Tibial artery (tissue), 4 donors: Measurements from ENCODE around the gene GATD1.

Experiments used
- DNase-seq, 2 donors: peaks; one replicate each; pipeline ENCODE4 v3.0.0-alpha.2; 2019
- H3K27ac ChIP-seq, 2 donors: fragments of 200-600 bp; sonication (generic) in 1 of 2; 1 replicate in 1 of 2; 2 replicates in 1 of 2; pipeline ENCODE4 v1.5.1; 2018 to 2019; ENCODE audit warnings: mild to moderate bottlenecking in 1 of 2
- H3K27me3 ChIP-seq, 2 donors: fragments of 200-600 bp; sonication (generic) in 1 of 2; one replicate each; pipeline versions ENCODE4 v1.5.1 to v1.6.0; 2016 to 2019
- H3K36me3 ChIP-seq, 3 donors: fragments of 200-600 bp; sonication (generic) in 2 of 3; one replicate each; pipeline ENCODE4 v1.5.1; 2016 to 2019; ENCODE audit warnings: mild to moderate bottlenecking in 2 of 3
- H3K4me1 ChIP-seq, 4 donors: fragments of 200-600 bp; sonication (generic) in 2 of 4; 1 replicate in 3 of 4; 2 replicates in 1 of 4; pipeline ENCODE4 v1.5.1; 2016 to 2019
- H3K4me3 ChIP-seq, 2 donors: fragments of 200-600 bp; sonication (generic) in 1 of 2; 1 replicate in 1 of 2; 2 replicates in 1 of 2; pipeline ENCODE4 v1.5.1; 2018 to 2019; ENCODE audit warnings: mild to moderate bottlenecking in 2 of 2
- H3K9me3 ChIP-seq, 3 donors: fragments of 200-600 bp; sonication (generic) in 1 of 3; one replicate each; pipeline ENCODE4 v1.5.1; 2016 to 2019
- intact Hi-C: fragments of 100-400 bp; cut with DNase I; formaldehyde crosslinking; loops from one replicate; pipeline ENCODE4 v1.15.0; 2023; ENCODE audit warnings: low total_unique reads
- TF ChIP-seq, protein P1 (sequence below), 2 experiments: fragments of 200-600 bp in 1 of 2; fragments of 450-650 bp in 1 of 2; IDR thresholded peaks; one replicate each; pipeline ENCODE4 v1.5.1; 2017 to 2019; ENCODE audit warnings: antibody characterized with exemption in 2 of 2, mild to moderate bottlenecking in 1 of 2, moderate library complexity in 1 of 2

The GATD1 gene, protein sequence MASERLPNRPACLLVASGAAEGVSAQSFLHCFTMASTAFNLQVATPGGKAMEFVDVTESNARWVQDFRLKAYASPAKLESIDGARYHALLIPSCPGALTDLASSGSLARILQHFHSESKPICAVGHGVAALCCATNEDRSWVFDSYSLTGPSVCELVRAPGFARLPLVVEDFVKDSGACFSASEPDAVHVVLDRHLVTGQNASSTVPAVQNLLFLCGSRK

DNA sequence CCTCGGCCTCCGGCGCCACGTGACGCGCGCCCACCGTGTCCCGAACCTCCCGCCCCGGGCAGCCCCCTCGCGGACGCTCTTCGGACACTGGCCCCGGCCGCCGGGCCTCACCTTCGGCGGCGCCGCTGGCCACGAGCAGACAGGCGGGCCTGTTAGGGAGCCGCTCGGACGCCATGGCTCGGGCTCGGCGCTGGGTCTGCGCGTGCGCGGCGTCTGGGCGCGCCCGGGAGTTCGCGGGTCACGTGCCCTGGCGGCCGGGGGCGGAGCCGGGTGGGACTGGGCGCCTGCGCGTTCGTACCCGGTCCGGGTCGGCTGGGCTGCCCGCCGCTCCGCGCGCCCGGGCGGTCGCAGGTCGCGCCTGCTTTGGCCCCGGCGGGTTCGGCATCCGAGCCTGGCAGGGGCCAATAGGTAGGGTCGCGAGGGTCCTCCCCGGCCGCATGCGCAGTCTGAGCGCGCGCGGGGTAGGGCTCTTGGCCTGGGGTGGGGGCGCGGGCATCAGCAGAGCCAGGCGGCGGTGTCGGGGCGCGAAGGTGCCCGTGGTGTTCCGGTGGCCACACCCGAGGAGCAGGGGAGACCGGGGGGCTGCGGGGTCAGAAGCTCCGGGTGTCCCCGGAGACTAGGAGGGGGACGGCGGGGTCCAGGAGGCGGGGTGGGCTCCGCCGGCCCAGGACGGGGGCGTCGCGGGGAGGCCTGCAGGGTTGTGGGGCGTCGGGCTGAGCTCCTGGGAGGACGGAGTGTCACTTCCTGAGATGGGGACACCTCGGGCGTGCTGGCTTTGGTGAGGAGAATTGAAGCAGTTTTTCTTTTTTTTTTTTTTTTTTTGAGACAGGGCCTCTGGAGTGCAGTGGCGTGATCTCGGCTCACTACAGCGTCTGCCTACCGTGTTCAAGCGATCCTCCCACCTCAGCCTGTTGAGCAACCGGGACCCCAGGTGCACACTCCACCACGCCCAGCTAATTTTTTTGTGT is at the start of gene GATD1:
TSS of gene GATD1 (minus strand) at position 200 of the 968 bp plus-strand sequence. CDS start at position 175, 25 bp downstream.
- H3K4me3 ChIP-seq: peak within 1 kb of the TSS; percentile 83 to 89
- no peaks in the 10 kb centered on the region for H3K9me3 ChIP-seq
- peaks cover 0 to 29% (median 4%) of the 10 kb centered on the region in 3 donors for H3K36me3 ChIP-seq
- TF ChIP-seq, protein P1, sequence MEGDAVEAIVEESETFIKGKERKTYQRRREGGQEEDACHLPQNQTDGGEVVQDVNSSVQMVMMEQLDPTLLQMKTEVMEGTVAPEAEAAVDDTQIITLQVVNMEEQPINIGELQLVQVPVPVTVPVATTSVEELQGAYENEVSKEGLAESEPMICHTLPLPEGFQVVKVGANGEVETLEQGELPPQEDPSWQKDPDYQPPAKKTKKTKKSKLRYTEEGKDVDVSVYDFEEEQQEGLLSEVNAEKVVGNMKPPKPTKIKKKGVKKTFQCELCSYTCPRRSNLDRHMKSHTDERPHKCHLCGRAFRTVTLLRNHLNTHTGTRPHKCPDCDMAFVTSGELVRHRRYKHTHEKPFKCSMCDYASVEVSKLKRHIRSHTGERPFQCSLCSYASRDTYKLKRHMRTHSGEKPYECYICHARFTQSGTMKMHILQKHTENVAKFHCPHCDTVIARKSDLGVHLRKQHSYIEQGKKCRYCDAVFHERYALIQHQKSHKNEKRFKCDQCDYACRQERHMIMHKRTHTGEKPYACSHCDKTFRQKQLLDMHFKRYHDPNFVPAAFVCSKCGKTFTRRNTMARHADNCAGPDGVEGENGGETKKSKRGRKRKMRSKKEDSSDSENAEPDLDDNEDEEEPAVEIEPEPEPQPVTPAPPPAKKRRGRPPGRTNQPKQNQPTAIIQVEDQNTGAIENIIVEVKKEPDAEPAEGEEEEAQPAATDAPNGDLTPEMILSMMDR (IDR thresholded peaks at IDR 0.05): no peak
- H3K27me3 ChIP-seq: no peaks in the 10 kb centered on the region
- H3K4me1 ChIP-seq: peaks cover 0 to 46% (median 30%) of the 10 kb centered on the region in 4 donors
- intact Hi-C loops: no loop called here
- peak; percentile 85 to 94 for DNase-seq
- H3K27ac ChIP-seq: peak within 1 kb of the TSS; percentile 84 to 90

DNA sequence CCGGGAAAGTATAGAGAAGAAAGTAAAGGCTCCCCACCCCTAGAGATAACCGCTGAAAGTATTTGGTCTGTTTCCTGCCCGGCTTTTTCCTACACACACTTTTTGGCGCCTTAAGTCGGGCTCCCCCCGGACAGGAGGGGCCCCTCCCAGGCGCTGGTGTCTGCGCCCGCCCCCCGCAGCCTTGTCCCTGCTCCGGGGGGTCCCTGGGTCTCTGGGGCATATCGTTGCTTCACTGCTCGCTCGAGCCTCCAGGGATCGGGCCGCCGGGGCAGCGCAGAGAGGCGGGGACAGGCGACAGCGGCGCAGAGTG is 49.5 kb upstream of the GATD1 start:
- peaks cover 0 to 92% (median 52%) of the 10 kb centered on the region in 4 donors for H3K4me1 ChIP-seq

DNA sequence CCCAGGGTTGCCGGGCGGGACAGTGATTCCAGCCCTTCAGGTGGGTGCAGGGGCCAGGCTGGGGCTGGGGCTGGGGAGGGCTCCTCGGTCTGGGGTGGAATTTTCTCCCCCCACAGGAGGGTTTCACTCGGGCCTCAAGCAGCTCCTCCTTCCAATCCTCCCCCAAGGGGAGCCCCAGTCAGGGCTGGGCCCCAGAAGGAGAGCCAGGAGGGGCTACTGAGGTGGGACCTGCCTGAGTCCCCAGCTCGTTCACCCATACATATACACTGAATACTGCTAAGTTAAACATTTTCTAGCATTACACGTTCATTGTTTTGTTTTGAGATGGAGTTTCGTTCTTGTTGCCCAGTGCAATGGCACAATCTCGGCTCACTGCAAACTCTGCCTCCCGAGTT is 48.9 kb upstream of the GATD1 start:
- Histone ChIP-seq H3K4me1 (peaks cover 3 to 92% (median 55%) of the 10 kb centered on the region in 4 donors), H3K27me3 (peaks cover 0 to 71% of the 10 kb centered on the region in 2 donors), H3K4me3 (no peak overlapping the region), H3K36me3 (peaks cover 44 to 47% (median 46%) of the 10 kb centered on the region in 3 donors), H3K9me3 (no peaks in the 10 kb centered on the region), H3K27ac (no peak overlapping the region)
- intact Hi-C loops: no loop called here
- TF ChIP-seq, protein P1 (IDR thresholded peaks at IDR 0.05): no peak
- DNase-seq: no peak

More for the DNA sequence above, 49.5 kb upstream of the GATD1 start:
- Histone ChIP-seq H3K9me3 (no peaks in the 10 kb centered on the region), H3K36me3 (peaks cover 41 to 42% (median 42%) of the 10 kb centered on the region in 3 donors), H3K27ac (peak overlapping the region in 1 of 2 donors; percentile 38), H3K4me3 (peak overlapping the region; percentile 38 to 48), H3K27me3 (peaks cover 0 to 75% of the 10 kb centered on the region in 2 donors)
- intact Hi-C loops: no loop called here
- DNase-seq: no peak
- TF ChIP-seq, protein P1 (IDR thresholded peaks at IDR 0.05): no peak

DNA sequence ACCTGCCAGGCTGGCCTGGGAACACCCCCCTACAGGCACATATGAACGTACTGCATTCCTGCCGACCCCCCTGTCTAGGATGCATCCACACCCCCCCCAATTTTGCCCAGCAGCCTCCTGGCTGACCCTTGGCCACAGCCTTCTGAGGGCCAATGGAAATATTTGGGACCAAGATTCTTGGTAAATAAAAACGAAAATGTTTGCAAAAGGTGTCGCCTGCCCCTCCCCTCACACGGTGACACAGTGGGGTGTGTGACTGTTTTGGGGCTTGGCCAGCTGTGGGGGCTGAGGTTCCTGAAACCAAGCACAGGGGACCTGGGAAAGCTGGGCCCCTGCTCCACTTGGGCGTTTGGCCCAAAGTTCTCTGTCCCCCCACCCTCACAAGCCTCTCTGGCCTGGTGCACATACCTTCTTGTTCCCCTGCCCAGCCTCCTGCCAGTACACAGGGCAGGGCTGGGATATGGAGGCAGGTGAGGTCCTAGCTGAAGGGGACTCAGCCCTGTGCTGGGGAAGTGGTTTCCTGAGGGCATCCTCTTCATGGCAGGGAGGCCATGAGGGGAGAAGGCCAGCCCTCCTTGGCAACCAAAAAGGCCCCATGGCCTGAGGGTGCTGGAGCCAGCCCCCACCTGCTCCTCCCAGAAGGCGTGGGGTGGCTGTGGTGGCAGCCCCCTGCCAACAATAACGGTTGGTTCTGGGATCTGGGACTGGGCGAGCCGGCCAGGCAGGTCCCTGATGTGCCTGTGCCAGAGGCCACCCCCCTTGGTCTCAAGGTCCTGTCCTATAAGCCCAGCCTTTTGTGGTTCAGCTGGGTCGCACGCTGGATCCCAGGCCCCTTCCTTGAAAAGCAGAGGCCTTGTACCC is 48.3 kb upstream of the GATD1 start:
- DNase-seq: no peak
- Histone ChIP-seq H3K9me3 (no peaks in the 10 kb centered on the region), H3K4me1 (peaks cover 5 to 92% (median 55%) of the 10 kb centered on the region in 4 donors), H3K27ac (no peak overlapping the region), H3K4me3 (no peak overlapping the region), H3K27me3 (peaks cover 0 to 65% of the 10 kb centered on the region in 2 donors), H3K36me3 (peaks cover 44 to 47% (median 46%) of the 10 kb centered on the region in 3 donors)
- TF ChIP-seq, protein P1 (IDR thresholded peaks at IDR 0.05): no peak
- intact Hi-C loops: no loop called here

DNA sequence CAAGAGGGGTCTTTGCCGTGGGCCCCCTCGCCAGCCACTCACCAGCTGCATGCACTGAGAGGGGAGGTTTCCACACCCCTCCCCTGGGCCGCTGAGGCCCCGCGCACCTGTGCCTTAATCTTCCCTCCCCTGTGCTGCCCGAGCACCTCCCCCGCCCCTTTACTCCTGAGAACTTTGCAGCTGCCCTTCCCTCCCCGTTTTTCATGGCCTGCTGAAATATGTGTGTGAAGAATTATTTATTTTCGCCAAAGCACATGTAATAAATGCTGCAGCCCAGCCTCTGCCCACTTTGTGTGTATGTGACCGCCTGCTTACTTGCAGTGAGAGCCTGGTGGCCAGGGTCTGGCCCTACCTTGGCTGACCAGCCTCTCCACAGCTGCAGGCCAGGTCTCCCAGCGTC is 47.7 kb upstream of the GATD1 start:
- Histone ChIP-seq H3K36me3 (peaks cover 44 to 47% (median 46%) of the 10 kb centered on the region in 3 donors), H3K4me3 (no peak overlapping the region), H3K27ac (no peak overlapping the region), H3K27me3 (peaks cover 0 to 59% of the 10 kb centered on the region in 2 donors), H3K9me3 (no peaks in the 10 kb centered on the region), H3K4me1 (peaks cover 5 to 90% (median 50%) of the 10 kb centered on the region in 4 donors)
- DNase-seq: no peak
- intact Hi-C loops: no loop called here
- TF ChIP-seq, protein P1 (IDR thresholded peaks at IDR 0.05): no peak
